ENCODE results near the gene CYB5D1.

- no peak for TF ChIP-seq POLR2AphosphoS5 (IDR thresholded peaks at IDR 0.05)
- no peak for TF ChIP-seq CTCF (IDR thresholded peaks at IDR 0.05; ENCODE audit: poor library complexity, severe bottlenecking)
- TF ChIP-seq REST (IDR thresholded peaks at IDR 0.05; ENCODE audit: borderline replicate concordance): no peak
These were observed 46.6 kb upstream of the CYB5D1 start for GRCh38 chr17:7811251-7811650.

Data from neural cell (in vitro differentiated cells).